Naive thymus-derived CD4-positive, alpha-beta T cell (primary cell): ENCODE measurements around the gene MAP1LC3B2. TPM values are rescaled to one million over a fixed set of nuclear protein-coding genes. Genes with fewer than 3 reads are reported as not detected.

Experiments
- ATAC-seq: fragments of 150-1000 bp; cut with Tn5 transposase; 2 replicates; pipeline ENCODE4 v1.10.0; 2021; ENCODE audit warnings: mild to moderate bottlenecking, moderate library complexity
- CTCF ChIA-PET: fragments of 350-600 bp; sonication (Branson Sonifier 250); formaldehyde crosslinking; loops from one replicate; lab custom pipeline; 2021; ENCODE audit warnings: antibody characterized with exemption; lab: Charles Lee
- POLR2A ChIA-PET: fragments of 350-600 bp; sonication (Branson Sonifier 250); formaldehyde crosslinking; loops from one replicate; lab custom pipeline; 2021; ENCODE audit warnings: antibody characterized with exemption, inconsistent platforms; lab: Charles Lee
- DNase-seq, 9 donors: peaks; one replicate each; pipeline versions ENCODE4 v3.0.0 to v3.0.0-alpha.2; 2020 to 2022; ENCODE audit warnings: mixed read lengths in 1 of 9
- H3K27ac ChIP-seq: one replicate; pipeline ENCODE4 v1.7.0; 2013; ENCODE audit warnings: mild to moderate bottlenecking, low read depth, low read length, moderate library complexity
- H3K27me3 ChIP-seq, 2 donors: one replicate each; pipeline ENCODE4 v1.7.0; 2013; ENCODE audit warnings: low read length in 2 of 2, mild to moderate bottlenecking in 2 of 2, moderate library complexity in 2 of 2; ENCODE audit not compliant: control insufficient read depth in 2 of 2, insufficient read depth in 2 of 2
- H3K36me3 ChIP-seq, 3 experiments: 1 replicate in 2 of 3; 2 replicates in 1 of 3; pipeline ENCODE4 v1.7.0; 2013; ENCODE audit warnings: low read length in 3 of 3, mild to moderate bottlenecking in 3 of 3, moderate library complexity in 1 of 3; ENCODE audit not compliant: insufficient read depth in 3 of 3, control insufficient read depth in 2 of 3
- H3K4me1 ChIP-seq, 2 donors: one replicate each; pipeline ENCODE4 v1.7.0; 2013; ENCODE audit warnings: low read length in 2 of 2, mild to moderate bottlenecking in 2 of 2, moderate library complexity in 1 of 2; ENCODE audit not compliant: control insufficient read depth in 2 of 2, insufficient read depth in 2 of 2
- H3K4me3 ChIP-seq: 2 replicates; pipeline ENCODE4 v1.7.0; 2013; ENCODE audit warnings: mild to moderate bottlenecking, low read length
- H3K9me3 ChIP-seq, 3 experiments: 1 replicate in 2 of 3; 2 replicates in 1 of 3; pipeline ENCODE4 v1.7.0; 2013; ENCODE audit warnings: low read length in 3 of 3; ENCODE audit not compliant: control insufficient read depth in 2 of 3
- H3K27ac Mint-ChIP-seq, 9 donors: one replicate each; pipeline ENCODE4 v1.8.0; 2020 to 2022; ENCODE audit warnings: mixed read lengths in 9 of 9, mild to moderate bottlenecking in 8 of 9, moderate library complexity in 5 of 9, inconsistent platforms in 2 of 9
- H3K27me3 Mint-ChIP-seq, 5 donors: one replicate each; pipeline ENCODE4 v1.8.0; 2021 to 2022; ENCODE audit warnings: mixed read lengths in 5 of 5, mild to moderate bottlenecking in 1 of 5
- H3K36me3 Mint-ChIP-seq, 5 donors: one replicate each; pipeline ENCODE4 v1.8.0; 2020 to 2022; ENCODE audit warnings: mixed read lengths in 5 of 5, mild to moderate bottlenecking in 3 of 5, inconsistent platforms in 1 of 5
- H3K4me1 Mint-ChIP-seq, 7 donors: one replicate each; pipeline ENCODE4 v1.8.0; 2020 to 2022; ENCODE audit warnings: mixed read lengths in 7 of 7, mild to moderate bottlenecking in 3 of 7, inconsistent platforms in 1 of 7
- H3K4me3 Mint-ChIP-seq, 10 donors: one replicate each; pipeline ENCODE4 v1.8.0; 2020 to 2022; ENCODE audit warnings: mild to moderate bottlenecking in 10 of 10, mixed read lengths in 10 of 10, moderate library complexity in 6 of 10, inconsistent platforms in 2 of 10
- H3K9me3 Mint-ChIP-seq, 11 donors: one replicate each; pipeline ENCODE4 v1.8.0; 2020 to 2022; ENCODE audit warnings: mixed read lengths in 11 of 11, mild to moderate bottlenecking in 4 of 11, inconsistent platforms in 1 of 11, moderate library complexity in 1 of 11
- intact Hi-C, 2 donors: fragments of 100-400 bp; cut with micrococcal nuclease; formaldehyde crosslinking; loops; one replicate each; pipeline ENCODE4 v1.15.1; 2023
- polyA plus RNA-seq, 2 donors: library from polyadenylated mRNA; unstranded; fragments of 300-500 nt; fragmentation: Illumina TruSeq; gene quantifications; one replicate each; pipeline ENCODE4 v1.2.3, GENCODE V29; 2021
- total RNA-seq, 6 experiments: library from RNA in 5 of 6; stranded (reverse) in 5 of 6; gene quantifications; 1 replicate in 5 of 6; 2 replicates in 1 of 6; pipeline ENCODE4 v1.2.3 and lab custom pipeline; 2021 to 2026

Gene MAP1LC3B2
- total and polyA plus RNA-seq, 7 experiments from 2014 or later = 0.48 to 6.6 (median 1.7) TPM

DNA sequence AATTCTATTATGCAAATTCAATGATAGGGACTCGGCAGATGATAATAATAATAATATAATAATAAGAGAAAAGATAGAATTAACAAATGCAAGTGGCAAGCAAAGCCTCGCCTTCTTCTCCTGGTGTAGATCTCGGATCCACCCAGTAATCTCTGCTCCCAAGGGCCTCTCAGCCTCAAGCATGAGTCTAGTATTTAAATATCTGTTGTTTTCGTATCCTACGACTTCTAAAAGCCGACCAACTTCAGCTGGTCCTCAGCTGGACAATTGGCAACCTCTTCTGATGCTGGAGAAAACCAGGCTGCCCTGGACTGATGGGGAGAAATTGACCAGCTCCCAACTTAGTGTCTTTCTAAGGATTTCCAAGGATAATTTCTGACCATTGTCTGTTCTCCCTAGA, 14.0 kb upstream of the MAP1LC3B2 start:
- no peak for DNase-seq
- Histone ChIP-seq H3K36me3 (no peaks in the 10 kb centered on the region), H3K4me3 (no peak overlapping the region), H3K27me3 (no peaks in the 10 kb centered on the region), H3K27ac (no peak overlapping the region), H3K9me3 (no peaks in the 10 kb centered on the region), H3K4me1 (no peaks in the 10 kb centered on the region)
- Mint-ChIP-seq H3K27ac (no peak overlapping the region), H3K36me3 (no peaks in the 10 kb centered on the region), H3K4me3 (no peak overlapping the region), H3K4me1 (peaks cover 0 to 10% (median 4%) of the 10 kb centered on the region in 7 donors), H3K9me3 (peaks cover 0 to 5% (median 0%) of the 10 kb centered on the region in 11 donors), H3K27me3 (peaks cover 0 to 11% (median 0%) of the 10 kb centered on the region in 5 donors)
- ATAC-seq = no peak
- intact Hi-C loops = no loop called here
- POLR2A ChIA-PET = no interaction called here
- CTCF ChIA-PET = interaction anchor here (0.8 kb wide), 1 partner anchor 52 kb away, joined by 7 read pairs; no protein-coding TSS in a partner anchor

DNA sequence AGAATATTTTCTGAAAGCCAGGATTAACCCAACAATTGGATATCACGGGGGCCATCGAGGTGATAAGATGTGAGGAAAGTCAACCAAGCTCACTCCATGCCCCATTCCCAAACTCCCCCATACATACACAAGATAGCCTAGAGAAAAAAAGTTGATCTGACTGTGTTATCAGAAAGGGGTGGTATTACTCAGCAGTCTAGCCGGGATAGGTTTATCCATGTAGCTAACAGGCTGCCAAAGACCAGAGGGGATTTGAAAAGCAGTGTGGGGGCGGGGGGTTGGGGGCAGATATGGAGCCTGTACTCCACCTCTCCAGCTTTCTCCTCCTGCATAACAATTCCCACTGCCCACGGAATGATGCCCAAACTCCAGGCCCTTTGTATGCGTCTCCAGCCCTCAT, 13.2 kb upstream of the MAP1LC3B2 start:
- H3K9me3 Mint-ChIP-seq = no peaks in the 10 kb centered on the region
- H3K4me1 ChIP-seq = no peaks in the 10 kb centered on the region
- no peaks in the 10 kb centered on the region for H3K36me3 Mint-ChIP-seq
- no peak overlapping the region for H3K4me3 ChIP-seq
- H3K27ac ChIP-seq = no peak overlapping the region
- no peaks in the 10 kb centered on the region for H3K27me3 ChIP-seq
- ChIA-PET CTCF (no interaction called here), POLR2A (no interaction called here)
- H3K27ac Mint-ChIP-seq = no peak overlapping the region
- ATAC-seq = no peak
- intact Hi-C loops = no loop called here
- H3K27me3 Mint-ChIP-seq = peaks cover 0 to 11% (median 0%) of the 10 kb centered on the region in 5 donors
- H3K4me1 Mint-ChIP-seq = peaks cover 0 to 10% (median 4%) of the 10 kb centered on the region in 7 donors
- H3K4me3 Mint-ChIP-seq = no peak overlapping the region
- no peak for DNase-seq
- no peaks in the 10 kb centered on the region for H3K9me3 ChIP-seq
- H3K36me3 ChIP-seq = no peaks in the 10 kb centered on the region

DNA sequence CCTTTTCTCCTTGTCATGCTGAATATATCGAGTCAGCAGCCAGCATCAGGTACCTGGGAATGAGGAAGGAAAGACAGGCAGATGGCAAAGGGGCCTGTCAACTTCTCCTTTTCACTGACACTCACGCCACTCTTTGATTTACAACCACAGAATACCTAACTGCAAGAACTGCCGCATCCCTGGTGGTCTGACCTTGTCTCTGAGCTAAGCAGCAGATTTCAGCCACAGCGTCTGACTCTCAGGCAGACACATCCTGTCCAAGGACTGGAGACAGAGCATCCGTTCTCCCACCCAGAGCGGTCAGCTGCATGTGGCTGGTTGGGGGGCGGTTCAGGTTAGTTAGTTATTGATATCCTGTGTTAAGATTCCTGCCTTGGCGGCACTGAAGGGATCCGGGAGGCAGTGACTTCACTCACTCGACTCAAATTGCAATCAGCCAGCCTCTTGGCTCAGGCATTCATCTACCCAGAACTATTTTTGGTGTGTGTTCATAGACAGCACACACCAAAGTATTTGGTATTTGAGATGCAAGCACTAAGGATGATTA, 11.2 kb upstream of the MAP1LC3B2 start:
- Histone ChIP-seq H3K4me3 (no peak overlapping the region), H3K4me1 (no peaks in the 10 kb centered on the region), H3K36me3 (no peaks in the 10 kb centered on the region), H3K9me3 (no peaks in the 10 kb centered on the region), H3K27me3 (no peaks in the 10 kb centered on the region), H3K27ac (no peak overlapping the region)
- H3K4me3 Mint-ChIP-seq = no peak overlapping the region
- H3K4me1 Mint-ChIP-seq = peaks cover 0 to 6% (median 3%) of the 10 kb centered on the region in 7 donors
- peak overlapping the region in 1 of 9 donors; percentile 47 for H3K27ac Mint-ChIP-seq
- POLR2A ChIA-PET = interaction anchor here (1.1 to 1.2 kb wide), 2 partner anchors 9 to 12 kb away, joined by 3 read pairs; partner anchors contain the start of gene MAP1LC3B2
- H3K36me3 Mint-ChIP-seq = no peaks in the 10 kb centered on the region
- intact Hi-C loops = no loop called here
- H3K9me3 Mint-ChIP-seq = peaks cover 0 to 2% (median 0%) of the 10 kb centered on the region in 11 donors
- ATAC-seq (peak; percentile 48), DNase-seq (no peak)
- peaks cover 0 to 11% (median 0%) of the 10 kb centered on the region in 5 donors for H3K27me3 Mint-ChIP-seq
- CTCF ChIA-PET = no interaction called here

DNA sequence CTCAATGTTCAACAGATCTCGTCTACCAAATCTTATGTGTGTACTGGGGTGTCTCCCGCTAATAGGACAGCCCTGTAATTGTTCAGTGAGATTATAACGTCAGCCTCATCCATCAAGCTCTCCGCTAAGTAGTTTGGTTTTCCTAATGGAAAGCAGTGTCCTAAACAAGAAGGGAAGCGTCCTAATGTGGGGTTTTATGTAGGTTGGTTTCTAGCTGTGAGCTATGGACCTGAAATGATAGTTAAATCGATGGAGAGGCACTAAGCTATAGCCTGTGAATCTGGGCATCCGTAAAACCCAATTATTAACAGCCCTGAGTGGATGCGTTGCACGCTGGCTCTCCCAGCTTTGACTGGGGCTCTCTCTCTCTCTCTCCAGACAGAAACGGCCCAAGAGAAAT, 9.2 kb upstream of the MAP1LC3B2 start:
- Mint-ChIP-seq H3K9me3 (peaks cover 0 to 2% (median 0%) of the 10 kb centered on the region in 11 donors), H3K4me1 (peaks cover 0 to 7% (median 3%) of the 10 kb centered on the region in 7 donors), H3K27me3 (peaks cover 0 to 11% (median 0%) of the 10 kb centered on the region in 5 donors), H3K27ac (no peak overlapping the region), H3K4me3 (no peak overlapping the region), H3K36me3 (no peaks in the 10 kb centered on the region)
- Histone ChIP-seq H3K4me1 (no peaks in the 10 kb centered on the region), H3K27me3 (no peaks in the 10 kb centered on the region), H3K27ac (no peak overlapping the region), H3K9me3 (no peaks in the 10 kb centered on the region), H3K4me3 (no peak overlapping the region), H3K36me3 (no peaks in the 10 kb centered on the region)
- intact Hi-C loops = loop anchor here in 1 of 2 donors (10.0 kb wide), 1 partner anchor 265 kb away; no protein-coding TSS in a partner anchor
- ATAC-seq = no peak
- POLR2A ChIA-PET = interaction anchor here (1.5 kb wide), 1 partner anchor 9 kb away, joined by 4 read pairs; the partner anchor contains the start of gene MAP1LC3B2
- no peak for DNase-seq
- CTCF ChIA-PET = no interaction called here

DNA sequence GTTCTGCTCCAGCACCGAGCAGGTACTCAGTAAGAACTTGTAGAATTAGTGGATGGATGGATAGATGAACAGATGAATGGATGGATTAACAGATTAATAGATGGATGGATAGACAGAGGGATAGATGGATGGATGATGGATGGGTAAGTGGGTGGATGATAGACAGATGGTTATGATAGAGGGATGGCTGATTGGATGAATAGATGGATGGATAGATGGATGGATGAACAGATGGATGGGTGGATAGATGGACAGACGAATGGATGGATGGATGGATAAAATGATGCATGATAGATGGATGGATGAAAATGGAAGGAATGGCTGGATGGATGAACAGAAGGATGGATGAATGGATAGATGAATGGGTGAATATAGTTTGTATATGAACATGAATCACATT, 8.0 kb upstream of the MAP1LC3B2 start:
- Histone ChIP-seq H3K4me3 (no peak overlapping the region), H3K27me3 (no peaks in the 10 kb centered on the region), H3K27ac (no peak overlapping the region), H3K4me1 (no peaks in the 10 kb centered on the region), H3K36me3 (no peaks in the 10 kb centered on the region), H3K9me3 (no peaks in the 10 kb centered on the region)
- ATAC-seq (no peak), DNase-seq (no peak)
- Mint-ChIP-seq H3K36me3 (no peaks in the 10 kb centered on the region), H3K27ac (no peak overlapping the region), H3K27me3 (peaks cover 0 to 11% (median 0%) of the 10 kb centered on the region in 5 donors), H3K9me3 (peaks cover 0 to 2% (median 0%) of the 10 kb centered on the region in 11 donors), H3K4me1 (peaks cover 3 to 13% (median 6%) of the 10 kb centered on the region in 7 donors), H3K4me3 (no peak overlapping the region)
- intact Hi-C loops = loop anchor here in 1 of 2 donors (10.0 kb wide), 1 partner anchor 264 kb away; no protein-coding TSS in a partner anchor
- ChIA-PET CTCF (no interaction called here), POLR2A (no interaction called here)

DNA sequence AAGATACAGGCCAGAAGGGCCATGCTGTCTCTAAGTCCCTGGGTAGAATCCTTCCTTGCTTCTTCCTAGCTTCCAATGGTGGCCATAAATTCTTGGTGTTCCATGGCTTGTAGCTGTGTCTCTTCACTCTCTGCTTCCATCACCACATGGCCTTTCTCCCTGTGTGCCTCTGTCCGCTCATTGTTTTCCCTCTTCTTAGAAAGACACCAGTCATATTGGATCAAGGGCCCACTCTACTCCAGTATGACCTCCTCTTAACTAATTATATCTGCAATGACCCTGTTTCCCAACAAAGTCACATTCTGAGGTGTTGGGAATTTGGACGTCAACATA, 7.6 kb upstream of the MAP1LC3B2 start:
- Mint-ChIP-seq H3K4me1 (peaks cover 5 to 13% (median 7%) of the 10 kb centered on the region in 7 donors), H3K27ac (no peak overlapping the region), H3K9me3 (peaks cover 0 to 2% (median 0%) of the 10 kb centered on the region in 11 donors), H3K36me3 (no peaks in the 10 kb centered on the region), H3K4me3 (no peak overlapping the region), H3K27me3 (peaks cover 0 to 11% (median 0%) of the 10 kb centered on the region in 5 donors)
- intact Hi-C loops = loop anchor here in 1 of 2 donors (10.0 kb wide), 1 partner anchor 263 kb away; no protein-coding TSS in a partner anchor
- no peaks in the 10 kb centered on the region for H3K36me3 ChIP-seq
- H3K9me3 ChIP-seq = no peaks in the 10 kb centered on the region
- H3K27ac ChIP-seq = no peak overlapping the region
- DNase-seq (no peak), ATAC-seq (no peak)
- ChIA-PET CTCF (no interaction called here), POLR2A (no interaction called here)
- H3K27me3 ChIP-seq = no peaks in the 10 kb centered on the region
- H3K4me1 ChIP-seq = no peaks in the 10 kb centered on the region
- no peak overlapping the region for H3K4me3 ChIP-seq
